ENCODE data around the gene ZNF473. TPM values are rescaled to one million over a fixed set of nuclear protein-coding genes. Genes with fewer than 3 reads are reported as not detected.

The ZNF473 gene
- total RNA-seq, 1 experiment from 2014 or later: 13.9 TPM

- H3K4me2 ChIP-seq: no peak overlapping the region
- CTCF ChIA-PET: no interaction called here
- H3K4me3 ChIP-seq: no peak overlapping the region
- H3K27ac ChIP-seq: no peak overlapping the region
- H4K20me1 ChIP-seq (ENCODE audit: insufficient read depth): peaks cover 13% of the 10 kb centered on the region
- H3K27me3 ChIP-seq (ENCODE audit: insufficient read depth, low read depth): no peaks in the 10 kb centered on the region
- no TSS peak for BruUV-seq (replicated peaks)
- no peaks in the 10 kb centered on the region for H3K9me2 ChIP-seq (ENCODE audit: insufficient read depth)
- DNase-seq: no peak
- H3K36me3 ChIP-seq (ENCODE audit: low read depth): peaks cover 26% of the 10 kb centered on the region
- intact Hi-C loops (cut with micrococcal nuclease; ENCODE audit: unreplicated experiment): no loop called here
- H3K4me1 ChIP-seq (replicated peaks; ENCODE audit: insufficient read depth): peaks cover 24% of the 10 kb centered on the region
- no peak for TF ChIP-seq EZH2 (IDR thresholded peaks at IDR 0.05; ENCODE audit: low read depth)
- TF ChIP-seq CTCF (conservative IDR thresholded peaks at IDR 0.05): no peak
- H3K9me3 ChIP-seq (ENCODE audit: insufficient read depth, low read depth): no peaks in the 10 kb centered on the region
- peaks cover 11% of the 10 kb centered on the region for H3F3A ChIP-seq (ENCODE audit: insufficient read depth, low read depth)
- H3K79me2 ChIP-seq (ENCODE audit: low read depth): no peaks in the 10 kb centered on the region
- POLR2A ChIA-PET (ENCODE audit: unreplicated experiment): interaction anchor here (0.5 kb wide), 1 partner anchor 474 kb away, joined by 17 read pairs; the partner anchor contains the start of genes EMC10 and GARIN5A
- no peak overlapping the region for H2AFZ ChIP-seq
Measured at GRCh38 chr19:50002386-50002960, 23.3 kb upstream of the ZNF473 start.

GRCh38 chr19:50003254-50003788 lies 22.5 kb upstream of the ZNF473 start:
- Histone ChIP-seq H3K9me3 (ENCODE audit: insufficient read depth, low read depth) (no peaks in the 10 kb centered on the region), H3K9me2 (ENCODE audit: insufficient read depth) (no peaks in the 10 kb centered on the region), H3K4me2 (peak overlapping the region; percentile 63; the same call in 1 of the 2 replicates), H3K4me3 (no peak overlapping the region), H3K4me1 (replicated peaks; ENCODE audit: insufficient read depth) (peaks cover 24% of the 10 kb centered on the region), H4K20me1 (ENCODE audit: insufficient read depth) (peaks cover 13% of the 10 kb centered on the region), H3F3A (ENCODE audit: insufficient read depth, low read depth) (peaks cover 11% of the 10 kb centered on the region), H3K36me3 (ENCODE audit: low read depth) (peaks cover 32% of the 10 kb centered on the region), H3K79me2 (ENCODE audit: low read depth) (no peaks in the 10 kb centered on the region), H3K27me3 (ENCODE audit: insufficient read depth, low read depth) (no peaks in the 10 kb centered on the region), H3K27ac (peak overlapping the region; percentile 87; the same call in 1 of the 2 replicates), H2AFZ (no peak overlapping the region)
- intact Hi-C loops (cut with micrococcal nuclease; ENCODE audit: unreplicated experiment): no loop called here
- ChIA-PET CTCF (no interaction called here), POLR2A (ENCODE audit: unreplicated experiment) (interaction anchor here (0.6 to 0.8 kb wide), 3 partner anchors 20 to 1283 kb away, joined by 3 to 14 read pairs (median 5); no protein-coding TSS in a partner anchor)
- DNase-seq: no peak
- TF ChIP-seq EZH2 (IDR thresholded peaks at IDR 0.05; ENCODE audit: low read depth): no peak
- no peak for TF ChIP-seq CTCF (conservative IDR thresholded peaks at IDR 0.05)
- BruUV-seq (replicated peaks): no TSS peak

- Histone ChIP-seq H3K79me2 (ENCODE audit: low read depth) (no peaks in the 10 kb centered on the region), H3K27me3 (ENCODE audit: insufficient read depth, low read depth) (no peaks in the 10 kb centered on the region), H4K20me1 (ENCODE audit: insufficient read depth) (peaks cover 13% of the 10 kb centered on the region), H3K36me3 (ENCODE audit: low read depth) (peaks cover 33% of the 10 kb centered on the region), H3K27ac (peak overlapping the region; percentile 87), H3F3A (ENCODE audit: insufficient read depth, low read depth) (peaks cover 11% of the 10 kb centered on the region), H3K9me3 (ENCODE audit: insufficient read depth, low read depth) (no peaks in the 10 kb centered on the region), H3K4me2 (peak overlapping the region; percentile 63), H3K4me1 (replicated peaks; ENCODE audit: insufficient read depth) (peaks cover 24% of the 10 kb centered on the region), H2AFZ (peak overlapping the region; percentile 40; the same call in 1 of the 2 replicates), H3K4me3 (peak overlapping the region; percentile 31; the same call in 1 of the 2 replicates), H3K9me2 (ENCODE audit: insufficient read depth) (no peaks in the 10 kb centered on the region)
- peak; percentile 79 to 93 for DNase-seq
- ChIA-PET CTCF (no interaction called here), POLR2A (ENCODE audit: unreplicated experiment) (interaction anchor here (0.6 to 0.8 kb wide), 5 partner anchors 14 to 1283 kb away, joined by 3 to 14 read pairs (median 5); no protein-coding TSS in a partner anchor)
- BruUV-seq (replicated peaks): no TSS peak
- TF ChIP-seq EZH2 (IDR thresholded peaks at IDR 0.05; ENCODE audit: low read depth) (no peak), CTCF (conservative IDR thresholded peaks at IDR 0.05) (no peak)
- intact Hi-C loops (cut with micrococcal nuclease; ENCODE audit: unreplicated experiment): loop anchor here (1.0 kb wide), 2 partner anchors 17 to 21 kb away; partner anchors contain the start of gene VRK3
Measured at GRCh38 chr19:50003810-50004419, 21.9 kb upstream of the ZNF473 start.

Measured in PC-9 (cell line).